Stimulated activated effector memory CD8-positive, alpha-beta T cell treated with anti-CD3 and anti-CD28 coated beads, Interleukin-12 subunit alpha, Interleukin-12 subunit beta, amount 100 ng/mL, for 72 hours (primary cell): ENCODE results near the gene TLCD1.
A peak's percentile ranks its signal among the peaks of the same experiment; 100 is the strongest.

ENCODE experiments used
- ATAC-seq: fragments of 150-1000 bp; cut with Tn5 transposase; 2 replicates; pipeline ENCODE4 v1.10.0; 2021
- DNase-seq, 2 donors: peaks; one replicate each; pipeline ENCODE4 v3.0.0; 2021 to 2022; ENCODE audit warnings: low spot score in 2 of 2
- H3K27ac Mint-ChIP-seq: one replicate; pipeline ENCODE4 v1.8.0; 2022; ENCODE audit warnings: mild to moderate bottlenecking, mixed read lengths
- H3K36me3 Mint-ChIP-seq: one replicate; pipeline ENCODE4 v1.8.0; 2022; ENCODE audit warnings: mild to moderate bottlenecking, mixed read lengths
- H3K4me1 Mint-ChIP-seq: one replicate; pipeline ENCODE4 v1.8.0; 2022; ENCODE audit warnings: mixed read lengths
- H3K4me3 Mint-ChIP-seq: one replicate; pipeline ENCODE4 v1.8.0; 2022; ENCODE audit warnings: mild to moderate bottlenecking, mixed read lengths
- H3K9me3 Mint-ChIP-seq: one replicate; pipeline ENCODE4 v1.8.0; 2022; ENCODE audit warnings: mixed read lengths

TLCD1 gene

GRCh38 chr17:28700830-28701492 lies 25.1 kb downstream of the TLCD1 start:
- Mint-ChIP-seq H3K36me3 (peaks cover 82% of the 10 kb centered on the region), H3K4me3 (no peak overlapping the region), H3K9me3 (no peaks in the 10 kb centered on the region), H3K27ac (no peak overlapping the region), H3K4me1 (peaks cover 9% of the 10 kb centered on the region)
- DNase-seq = no peak
- no peak for ATAC-seq

GRCh38 chr17:28700278-28700677 lies 25.8 kb downstream of the TLCD1 start:
- Mint-ChIP-seq H3K4me1 (peaks cover 9% of the 10 kb centered on the region), H3K9me3 (no peaks in the 10 kb centered on the region), H3K27ac (peak overlapping the region; percentile 83), H3K36me3 (peaks cover 89% of the 10 kb centered on the region), H3K4me3 (no peak overlapping the region)
- DNase-seq = no peak
- no peak for ATAC-seq

GRCh38 chr17:28698253-28698941 lies 27.6 kb downstream of the TLCD1 start:
- no peak for ATAC-seq
- H3K36me3 Mint-ChIP-seq = peaks cover 100% of the 10 kb centered on the region
- no peaks in the 10 kb centered on the region for H3K4me1 Mint-ChIP-seq
- no peak overlapping the region for H3K4me3 Mint-ChIP-seq
- H3K9me3 Mint-ChIP-seq = no peaks in the 10 kb centered on the region
- DNase-seq = no peak
- peak overlapping the region; percentile 55 for H3K27ac Mint-ChIP-seq

- Mint-ChIP-seq H3K9me3 (no peaks in the 10 kb centered on the region), H3K4me1 (no peaks in the 10 kb centered on the region), H3K4me3 (no peak overlapping the region), H3K36me3 (peaks cover 100% of the 10 kb centered on the region), H3K27ac (no peak overlapping the region)
- ATAC-seq = no peak
- no peak for DNase-seq
These were observed 32.2 kb downstream of the TLCD1 start for GRCh38 chr17:28693869-28694268.

GRCh38 chr17:28689011-28689410 lies 37.0 kb downstream of the TLCD1 start:
- H3K9me3 Mint-ChIP-seq = no peaks in the 10 kb centered on the region
- no peaks in the 10 kb centered on the region for H3K4me1 Mint-ChIP-seq
- no peak overlapping the region for H3K4me3 Mint-ChIP-seq
- H3K27ac Mint-ChIP-seq = no peak overlapping the region
- DNase-seq = no peak
- ATAC-seq = no peak
- peaks cover 100% of the 10 kb centered on the region for H3K36me3 Mint-ChIP-seq

GRCh38 chr17:28688481-28688880 lies 37.6 kb downstream of the TLCD1 start:
- no peak for ATAC-seq
- Mint-ChIP-seq H3K9me3 (no peaks in the 10 kb centered on the region), H3K27ac (no peak overlapping the region), H3K36me3 (peaks cover 100% of the 10 kb centered on the region), H3K4me1 (no peaks in the 10 kb centered on the region), H3K4me3 (no peak overlapping the region)
- DNase-seq = no peak

GRCh38 chr17:28686296-28686695 lies 39.7 kb downstream of the TLCD1 start:
- peaks cover 100% of the 10 kb centered on the region for H3K36me3 Mint-ChIP-seq
- no peak overlapping the region for H3K4me3 Mint-ChIP-seq
- no peaks in the 10 kb centered on the region for H3K4me1 Mint-ChIP-seq
- H3K27ac Mint-ChIP-seq = no peak overlapping the region
- H3K9me3 Mint-ChIP-seq = no peaks in the 10 kb centered on the region
- no peak for DNase-seq
- ATAC-seq = no peak

- no peaks in the 10 kb centered on the region for H3K9me3 Mint-ChIP-seq
- no peak overlapping the region for H3K27ac Mint-ChIP-seq
- no peaks in the 10 kb centered on the region for H3K4me1 Mint-ChIP-seq
- H3K4me3 Mint-ChIP-seq = no peak overlapping the region
- ATAC-seq (no peak), DNase-seq (no peak)
- peaks cover 100% of the 10 kb centered on the region for H3K36me3 Mint-ChIP-seq
These were observed 40.7 kb downstream of the TLCD1 start for GRCh38 chr17:28685366-28685765.

- H3K36me3 Mint-ChIP-seq = peaks cover 100% of the 10 kb centered on the region
- H3K27ac Mint-ChIP-seq = no peak overlapping the region
- no peaks in the 10 kb centered on the region for H3K9me3 Mint-ChIP-seq
- no peak overlapping the region for H3K4me3 Mint-ChIP-seq
- ATAC-seq (no peak), DNase-seq (no peak)
- H3K4me1 Mint-ChIP-seq = no peaks in the 10 kb centered on the region
These were observed 41.1 kb downstream of the TLCD1 start for GRCh38 chr17:28684963-28685362.

- Mint-ChIP-seq H3K4me1 (no peaks in the 10 kb centered on the region), H3K9me3 (no peaks in the 10 kb centered on the region), H3K36me3 (peaks cover 100% of the 10 kb centered on the region), H3K4me3 (no peak overlapping the region), H3K27ac (no peak overlapping the region)
- ATAC-seq = no peak
- no peak for DNase-seq
These were observed 43.4 kb downstream of the TLCD1 start for GRCh38 chr17:28682655-28683054.

- H3K9me3 Mint-ChIP-seq = no peaks in the 10 kb centered on the region
- peaks cover 100% of the 10 kb centered on the region for H3K36me3 Mint-ChIP-seq
- ATAC-seq = no peak
These were observed 50.1 kb downstream of the TLCD1 start for GRCh38 chr17:28675980-28676379.

GRCh38 chr17:28675490-28675889 lies 50.5 kb downstream of the TLCD1 start:
- H3K36me3 Mint-ChIP-seq = peaks cover 100% of the 10 kb centered on the region

More at GRCh38 chr17:28675980-28676379, 50.1 kb downstream of the TLCD1 start:
- Mint-ChIP-seq H3K4me3 (no peak overlapping the region), H3K4me1 (no peaks in the 10 kb centered on the region), H3K27ac (no peak overlapping the region)
- DNase-seq = no peak

More at GRCh38 chr17:28675490-28675889, 50.5 kb downstream of the TLCD1 start:
- Mint-ChIP-seq H3K4me1 (no peaks in the 10 kb centered on the region), H3K4me3 (no peak overlapping the region), H3K9me3 (no peaks in the 10 kb centered on the region), H3K27ac (no peak overlapping the region)
- no peak for ATAC-seq
- DNase-seq = no peak
